ENCODE measurements around the gene SKAP2.

GRCh38 chr7:26743205-26743604 is 121.2 kb downstream of the SKAP2 start:
- TF ChIP-seq ZBTB21 (tag by site-specific recombination; IDR thresholded peaks at IDR 0.05), result no peak
- no peak for TF ChIP-seq CTCF (tag by site-specific recombination; IDR thresholded peaks at IDR 0.05)
- TF ChIP-seq ZNF121 (tag by site-specific recombination; IDR thresholded peaks at IDR 0.05), result no peak
- TF ChIP-seq, protein P1, sequence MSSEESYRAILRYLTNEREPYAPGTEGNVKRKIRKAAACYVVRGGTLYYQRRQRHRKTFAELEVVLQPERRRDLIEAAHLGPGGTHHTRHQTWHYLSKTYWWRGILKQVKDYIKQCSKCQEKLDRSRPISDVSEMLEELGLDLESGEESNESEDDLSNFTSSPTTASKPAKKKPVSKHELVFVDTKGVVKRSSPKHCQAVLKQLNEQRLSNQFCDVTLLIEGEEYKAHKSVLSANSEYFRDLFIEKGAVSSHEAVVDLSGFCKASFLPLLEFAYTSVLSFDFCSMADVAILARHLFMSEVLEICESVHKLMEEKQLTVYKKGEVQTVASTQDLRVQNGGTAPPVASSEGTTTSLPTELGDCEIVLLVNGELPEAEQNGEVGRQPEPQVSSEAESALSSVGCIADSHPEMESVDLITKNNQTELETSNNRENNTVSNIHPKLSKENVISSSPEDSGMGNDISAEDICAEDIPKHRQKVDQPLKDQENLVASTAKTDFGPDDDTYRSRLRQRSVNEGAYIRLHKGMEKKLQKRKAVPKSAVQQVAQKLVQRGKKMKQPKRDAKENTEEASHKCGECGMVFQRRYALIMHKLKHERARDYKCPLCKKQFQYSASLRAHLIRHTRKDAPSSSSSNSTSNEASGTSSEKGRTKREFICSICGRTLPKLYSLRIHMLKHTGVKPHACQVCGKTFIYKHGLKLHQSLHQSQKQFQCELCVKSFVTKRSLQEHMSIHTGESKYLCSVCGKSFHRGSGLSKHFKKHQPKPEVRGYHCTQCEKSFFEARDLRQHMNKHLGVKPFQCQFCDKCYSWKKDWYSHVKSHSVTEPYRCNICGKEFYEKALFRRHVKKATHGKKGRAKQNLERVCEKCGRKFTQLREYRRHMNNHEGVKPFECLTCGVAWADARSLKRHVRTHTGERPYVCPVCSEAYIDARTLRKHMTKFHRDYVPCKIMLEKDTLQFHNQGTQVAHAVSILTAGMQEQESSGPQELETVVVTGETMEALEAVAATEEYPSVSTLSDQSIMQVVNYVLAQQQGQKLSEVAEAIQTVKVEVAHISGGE (tag by site-specific recombination; conservative IDR thresholded peaks at IDR 0.05; ENCODE audit: low read depth), result no peak
- no peak for TF ChIP-seq ZBTB1 (tag by site-specific recombination; IDR thresholded peaks at IDR 0.05)
- no peak for TF ChIP-seq ZNF394 (tag by site-specific recombination; IDR thresholded peaks at IDR 0.05; ENCODE audit: borderline replicate concordance)
